ENCODE data around the gene MCRIP2. TPM values are rescaled to one million over a fixed set of nuclear protein-coding genes. Genes with fewer than 3 reads are reported as not detected.

MCRIP2 gene
- total and polyA plus RNA-seq, 2 experiments from 2014 or later = 64.3 to 67.7 TPM

- Mint-ChIP-seq H3K9me3 (no peaks in the 10 kb centered on the region; the same call in 1 of the 3 replicates), H3K36me3 (ENCODE audit: low read depth) (peaks cover 34% of the 10 kb centered on the region), H3K27me3 (ENCODE audit: insufficient read depth, low read depth, poor library complexity) (peaks cover 23% of the 10 kb centered on the region), H3K4me3 (peak overlapping the region; percentile 84), H3K4me1 (peaks cover 20% of the 10 kb centered on the region), H3K27ac (no peak overlapping the region)
- Histone ChIP-seq H3K36me3 (ENCODE audit: insufficient read depth) (no peaks in the 10 kb centered on the region; the same call in 1 of the 2 replicates), H2AFZ (no peak overlapping the region), H3K79me2 (replicated peaks; ENCODE audit: insufficient read depth) (peaks cover 9% of the 10 kb centered on the region; the same call in 1 of the 2 replicates), H3K27ac (ENCODE audit: low read depth) (no peak overlapping the region), H3K4me2 (peak overlapping the region; percentile 84), H3K4me3 (peak overlapping the region; percentile 72), H3F3A (replicated peaks; ENCODE audit: low read depth) (peaks cover 24% of the 10 kb centered on the region), H3K4me1 (ENCODE audit: insufficient read depth) (peaks cover 5% of the 10 kb centered on the region; the same call in 1 of the 2 replicates), H4K20me1 (replicated peaks; ENCODE audit: insufficient read depth) (peaks cover 14% of the 10 kb centered on the region; the same call in 1 of the 2 replicates), H3K27me3 (ENCODE audit: insufficient read depth) (no peaks in the 10 kb centered on the region), H3K9me2 (ENCODE audit: insufficient read depth) (no peaks in the 10 kb centered on the region)
- TF ChIP-seq NANOG (IDR thresholded peaks at IDR 0.05; ENCODE audit: borderline replicate concordance) (no peak), CREB1 (CRISPR knock-in tag; IDR thresholded peaks at IDR 0.05; ENCODE audit: low read depth) (no peak), ZNF114 (CRISPR knock-in tag; IDR thresholded peaks at IDR 0.05) (no peak), ZNF462 (CRISPR knock-in tag; IDR thresholded peaks at IDR 0.05) (no peak), EZH2phosphoT487 (IDR thresholded peaks at IDR 0.05; ENCODE audit: unreplicated experiment) (no peak), EZH2 (IDR thresholded peaks at IDR 0.05; ENCODE audit: low read depth, unreplicated experiment) (no peak), STAT1 (IDR thresholded peaks at IDR 0.05; ENCODE audit: unreplicated experiment) (no peak), CTCF (conservative IDR thresholded peaks at IDR 0.05; ENCODE audit: low read depth in 2 of 2) (no peak), ZNF331 (CRISPR knock-in tag; IDR thresholded peaks at IDR 0.05; ENCODE audit: low read depth) (no peak), ETS1 (IDR thresholded peaks at IDR 0.05) (no peak), POLR2AphosphoS5 (IDR thresholded peaks at IDR 0.05; ENCODE audit: low read depth) (no peak), JUNB (IDR thresholded peaks at IDR 0.05; ENCODE audit: unreplicated experiment) (no peak)
- TF ChIP-seq, protein P1, sequence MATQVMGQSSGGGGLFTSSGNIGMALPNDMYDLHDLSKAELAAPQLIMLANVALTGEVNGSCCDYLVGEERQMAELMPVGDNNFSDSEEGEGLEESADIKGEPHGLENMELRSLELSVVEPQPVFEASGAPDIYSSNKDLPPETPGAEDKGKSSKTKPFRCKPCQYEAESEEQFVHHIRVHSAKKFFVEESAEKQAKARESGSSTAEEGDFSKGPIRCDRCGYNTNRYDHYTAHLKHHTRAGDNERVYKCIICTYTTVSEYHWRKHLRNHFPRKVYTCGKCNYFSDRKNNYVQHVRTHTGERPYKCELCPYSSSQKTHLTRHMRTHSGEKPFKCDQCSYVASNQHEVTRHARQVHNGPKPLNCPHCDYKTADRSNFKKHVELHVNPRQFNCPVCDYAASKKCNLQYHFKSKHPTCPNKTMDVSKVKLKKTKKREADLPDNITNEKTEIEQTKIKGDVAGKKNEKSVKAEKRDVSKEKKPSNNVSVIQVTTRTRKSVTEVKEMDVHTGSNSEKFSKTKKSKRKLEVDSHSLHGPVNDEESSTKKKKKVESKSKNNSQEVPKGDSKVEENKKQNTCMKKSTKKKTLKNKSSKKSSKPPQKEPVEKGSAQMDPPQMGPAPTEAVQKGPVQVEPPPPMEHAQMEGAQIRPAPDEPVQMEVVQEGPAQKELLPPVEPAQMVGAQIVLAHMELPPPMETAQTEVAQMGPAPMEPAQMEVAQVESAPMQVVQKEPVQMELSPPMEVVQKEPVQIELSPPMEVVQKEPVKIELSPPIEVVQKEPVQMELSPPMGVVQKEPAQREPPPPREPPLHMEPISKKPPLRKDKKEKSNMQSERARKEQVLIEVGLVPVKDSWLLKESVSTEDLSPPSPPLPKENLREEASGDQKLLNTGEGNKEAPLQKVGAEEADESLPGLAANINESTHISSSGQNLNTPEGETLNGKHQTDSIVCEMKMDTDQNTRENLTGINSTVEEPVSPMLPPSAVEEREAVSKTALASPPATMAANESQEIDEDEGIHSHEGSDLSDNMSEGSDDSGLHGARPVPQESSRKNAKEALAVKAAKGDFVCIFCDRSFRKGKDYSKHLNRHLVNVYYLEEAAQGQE (IDR thresholded peaks at IDR 0.05; ENCODE audit: unreplicated experiment) = no peak
- no peak for ATAC-seq
- DNase-seq (ENCODE audit: low spot score) = no peak
Measured at GRCh38 chr16:682493-683395, 41.1 kb downstream of the MCRIP2 start.

Data from GM23338 (cell line).